HG03025 (cell line): ENCODE results near the gene ADGRF5.

Source experiments
- ATAC-seq: cut with Tn5 transposase; IDR thresholded peaks from one replicate; pipeline ENCODE4 v1.9.1; 2021; ENCODE audit warnings: mild to moderate bottlenecking, moderate library complexity; ENCODE audit not compliant: unreplicated experiment, low FRiP score

The ADGRF5 gene, protein sequence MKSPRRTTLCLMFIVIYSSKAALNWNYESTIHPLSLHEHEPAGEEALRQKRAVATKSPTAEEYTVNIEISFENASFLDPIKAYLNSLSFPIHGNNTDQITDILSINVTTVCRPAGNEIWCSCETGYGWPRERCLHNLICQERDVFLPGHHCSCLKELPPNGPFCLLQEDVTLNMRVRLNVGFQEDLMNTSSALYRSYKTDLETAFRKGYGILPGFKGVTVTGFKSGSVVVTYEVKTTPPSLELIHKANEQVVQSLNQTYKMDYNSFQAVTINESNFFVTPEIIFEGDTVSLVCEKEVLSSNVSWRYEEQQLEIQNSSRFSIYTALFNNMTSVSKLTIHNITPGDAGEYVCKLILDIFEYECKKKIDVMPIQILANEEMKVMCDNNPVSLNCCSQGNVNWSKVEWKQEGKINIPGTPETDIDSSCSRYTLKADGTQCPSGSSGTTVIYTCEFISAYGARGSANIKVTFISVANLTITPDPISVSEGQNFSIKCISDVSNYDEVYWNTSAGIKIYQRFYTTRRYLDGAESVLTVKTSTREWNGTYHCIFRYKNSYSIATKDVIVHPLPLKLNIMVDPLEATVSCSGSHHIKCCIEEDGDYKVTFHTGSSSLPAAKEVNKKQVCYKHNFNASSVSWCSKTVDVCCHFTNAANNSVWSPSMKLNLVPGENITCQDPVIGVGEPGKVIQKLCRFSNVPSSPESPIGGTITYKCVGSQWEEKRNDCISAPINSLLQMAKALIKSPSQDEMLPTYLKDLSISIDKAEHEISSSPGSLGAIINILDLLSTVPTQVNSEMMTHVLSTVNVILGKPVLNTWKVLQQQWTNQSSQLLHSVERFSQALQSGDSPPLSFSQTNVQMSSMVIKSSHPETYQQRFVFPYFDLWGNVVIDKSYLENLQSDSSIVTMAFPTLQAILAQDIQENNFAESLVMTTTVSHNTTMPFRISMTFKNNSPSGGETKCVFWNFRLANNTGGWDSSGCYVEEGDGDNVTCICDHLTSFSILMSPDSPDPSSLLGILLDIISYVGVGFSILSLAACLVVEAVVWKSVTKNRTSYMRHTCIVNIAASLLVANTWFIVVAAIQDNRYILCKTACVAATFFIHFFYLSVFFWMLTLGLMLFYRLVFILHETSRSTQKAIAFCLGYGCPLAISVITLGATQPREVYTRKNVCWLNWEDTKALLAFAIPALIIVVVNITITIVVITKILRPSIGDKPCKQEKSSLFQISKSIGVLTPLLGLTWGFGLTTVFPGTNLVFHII (N-terminal part only)

GRCh38 chr6:46921731-46922130 is at the start of gene ADGRF5:
TSS of gene ADGRF5 (minus strand) at chr6:46921938. CDS start at chr6:46906762, 15,176 bp downstream.
- no peak for ATAC-seq

- no peak for ATAC-seq
These were observed 47.5 kb upstream of the ADGRF5 start for GRCh38 chr6:46969206-46969605.

DNA sequence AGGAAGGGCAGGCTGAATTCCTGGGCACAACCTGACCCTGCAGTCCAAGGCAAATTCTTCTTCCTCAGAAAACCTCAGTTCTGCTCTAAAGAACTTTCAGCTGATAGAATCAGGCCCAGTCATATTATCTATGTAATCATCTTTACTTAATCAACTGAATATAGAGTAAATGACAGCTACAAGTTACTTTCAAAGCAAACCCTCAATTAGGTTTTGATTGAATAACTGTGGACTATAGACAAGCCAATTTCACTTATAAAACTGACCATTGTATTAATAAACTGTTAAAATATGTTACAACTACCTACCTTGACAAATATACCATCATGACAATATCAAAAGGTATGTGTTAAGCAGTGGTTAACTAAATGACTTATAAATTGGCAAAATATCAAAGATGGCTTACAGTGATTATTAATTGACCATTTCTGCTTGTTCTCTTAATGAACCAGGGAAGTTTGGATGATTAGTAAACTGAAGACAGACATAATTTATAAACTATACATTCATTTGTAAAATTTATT is 46.1 kb upstream of the ADGRF5 start:
- no peak for ATAC-seq

GRCh38 chr6:46964716-46965519 is 43.2 kb upstream of the ADGRF5 start:
- no peak for ATAC-seq

DNA sequence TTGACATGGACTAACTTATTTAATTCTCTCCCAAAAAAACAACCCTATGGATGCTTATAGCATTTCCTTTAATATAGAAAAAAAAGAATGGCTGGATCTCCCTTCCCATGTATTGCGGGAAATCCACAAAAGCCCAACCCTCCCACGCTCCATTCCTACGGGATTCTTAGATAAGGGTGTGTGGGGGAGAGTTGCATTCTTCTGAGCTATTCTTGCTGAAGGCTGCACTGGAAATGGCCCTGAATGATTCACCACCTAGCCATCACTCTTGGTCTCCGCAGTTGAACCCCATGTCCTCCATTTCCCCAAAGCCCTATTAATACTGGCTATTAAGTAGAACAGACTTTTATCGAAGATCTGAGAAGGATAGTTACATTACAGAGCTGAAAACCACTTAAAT is 41.9 kb upstream of the ADGRF5 start:
- ATAC-seq = no peak

DNA sequence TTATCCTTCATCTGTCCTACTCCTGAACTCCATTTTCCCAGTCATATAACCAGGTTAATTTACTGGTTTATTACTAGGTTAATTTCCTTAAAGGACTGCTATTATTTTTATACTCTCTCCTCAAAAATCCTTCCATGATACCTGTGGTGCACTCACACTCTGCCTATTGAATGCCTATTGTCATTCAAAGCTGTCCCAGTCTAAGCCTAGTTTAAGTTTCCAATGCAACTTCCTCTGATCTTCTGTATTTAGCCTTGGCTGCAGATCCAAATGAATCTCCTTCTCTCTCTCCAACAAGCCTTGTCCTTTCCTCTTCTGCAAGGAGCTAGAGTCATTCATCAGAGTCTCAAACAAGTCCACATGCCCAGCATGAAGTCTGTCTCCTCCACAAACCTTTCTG is 41.3 kb upstream of the ADGRF5 start:
- ATAC-seq = no peak

GRCh38 chr6:46961711-46962110 is 40.0 kb upstream of the ADGRF5 start:
- no peak for ATAC-seq

DNA sequence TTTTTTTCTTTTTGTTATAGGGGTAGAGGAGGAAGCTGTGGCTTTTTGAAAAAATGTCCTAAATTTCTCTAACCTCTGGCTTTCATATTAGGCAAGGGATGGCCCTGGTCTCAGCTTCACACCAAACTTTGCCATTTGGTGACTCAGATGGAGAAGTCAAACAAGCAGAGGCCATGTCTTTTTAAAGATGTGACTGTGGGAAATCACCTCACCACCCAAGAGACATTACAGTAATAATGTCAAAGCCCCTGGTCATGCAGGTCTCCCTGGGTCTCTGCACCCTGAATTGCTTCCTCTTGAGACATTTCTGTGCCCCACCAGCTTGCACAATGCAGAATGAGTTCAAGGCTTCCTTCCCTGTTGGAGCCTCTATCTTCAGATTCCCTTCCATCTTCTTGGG is 39.5 kb upstream of the ADGRF5 start:
- no peak for ATAC-seq

DNA sequence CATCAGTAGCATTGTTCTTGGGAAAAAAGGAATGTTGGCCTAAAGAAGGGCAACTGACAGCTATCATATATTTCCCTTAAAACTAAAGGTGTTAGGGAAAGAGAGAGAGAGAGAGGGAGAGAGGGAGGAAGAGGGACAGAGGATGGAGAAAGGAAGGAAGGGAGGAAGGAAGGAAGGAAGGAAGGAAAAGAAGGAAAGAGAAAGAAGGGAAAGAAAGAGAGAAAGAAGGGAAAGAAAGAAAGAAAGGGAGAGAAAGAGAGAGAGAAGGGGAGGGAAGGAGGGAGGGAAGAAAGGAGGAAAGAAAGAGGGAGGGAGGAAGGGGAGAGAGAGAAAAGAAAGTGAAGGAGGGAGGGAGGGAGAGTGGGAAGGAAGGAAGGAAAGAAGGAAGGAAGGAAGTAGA is 37.7 kb upstream of the ADGRF5 start:
- no peak for ATAC-seq

GRCh38 chr6:46956409-46956808 is 34.7 kb upstream of the ADGRF5 start:
- ATAC-seq = no peak

DNA sequence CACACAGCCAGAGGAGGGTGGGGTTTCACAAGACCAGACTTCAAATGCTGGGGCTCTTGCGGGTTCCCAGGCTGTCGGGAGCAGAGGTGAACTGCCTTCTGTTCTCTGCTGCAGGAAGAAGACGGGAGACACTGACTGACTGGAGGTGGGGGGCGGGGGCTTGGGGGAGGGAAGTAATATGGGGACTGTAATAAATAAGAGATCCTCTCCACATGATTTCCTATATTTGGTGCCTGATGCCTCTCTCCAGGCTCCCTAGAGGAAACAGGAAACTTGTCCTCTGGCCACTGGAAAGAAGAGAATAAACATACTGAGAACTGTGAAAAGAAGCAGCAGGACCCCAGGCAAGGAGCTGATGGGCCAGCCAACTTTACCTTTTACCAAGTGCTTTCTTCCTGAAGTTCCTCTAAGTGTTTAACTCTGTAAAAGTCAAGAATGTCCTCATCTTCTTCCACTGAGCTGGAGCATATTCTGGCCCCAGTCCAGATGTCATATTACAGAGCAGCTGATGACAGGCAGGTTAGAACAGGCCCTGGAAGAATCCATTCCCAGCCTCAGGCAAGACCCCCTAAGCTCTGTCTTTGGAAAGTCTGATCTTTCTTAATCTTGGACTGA is 33.2 kb upstream of the ADGRF5 start:
- no peak for ATAC-seq

- ATAC-seq = no peak
These were observed 32.2 kb upstream of the ADGRF5 start for GRCh38 chr6:46953921-46954320.

DNA sequence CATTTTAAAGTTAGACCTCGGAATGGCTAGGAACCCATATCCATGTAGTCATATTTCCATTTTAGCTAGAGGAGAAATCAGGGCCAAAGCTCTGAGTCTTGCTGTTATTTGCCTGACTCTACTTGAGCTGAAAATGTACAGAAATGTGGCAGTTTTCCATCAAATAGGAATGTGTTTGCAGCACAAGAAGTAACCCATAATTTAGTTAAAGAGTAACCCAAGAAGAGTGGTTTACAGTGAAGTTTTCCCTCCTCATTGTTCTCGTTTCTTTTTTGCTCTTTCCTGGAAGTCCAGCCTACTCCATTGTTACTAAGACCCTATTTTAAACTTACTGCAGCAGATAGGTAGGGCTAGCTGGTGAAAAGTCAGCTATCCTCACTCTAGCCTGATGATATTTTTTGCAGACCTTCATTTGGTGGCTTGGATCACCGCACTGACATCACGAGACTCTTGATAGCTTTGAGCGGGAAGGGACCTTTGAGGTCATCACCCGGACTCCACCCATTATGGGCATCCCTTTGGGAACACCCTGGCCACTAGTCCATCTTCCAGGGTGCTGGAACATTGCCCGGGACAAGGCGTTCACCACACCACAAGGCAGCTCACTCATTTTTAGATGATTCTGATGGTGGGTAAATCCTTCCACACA is 28.0 kb upstream of the ADGRF5 start:
- no peak for ATAC-seq

GRCh38 chr6:46948699-46949098 is 27.0 kb upstream of the ADGRF5 start:
- no peak for ATAC-seq

GRCh38 chr6:46947497-46947896 is 25.8 kb upstream of the ADGRF5 start:
- no peak for ATAC-seq

GRCh38 chr6:46940433-46941226 is 18.9 kb upstream of the ADGRF5 start:
- no peak for ATAC-seq

DNA sequence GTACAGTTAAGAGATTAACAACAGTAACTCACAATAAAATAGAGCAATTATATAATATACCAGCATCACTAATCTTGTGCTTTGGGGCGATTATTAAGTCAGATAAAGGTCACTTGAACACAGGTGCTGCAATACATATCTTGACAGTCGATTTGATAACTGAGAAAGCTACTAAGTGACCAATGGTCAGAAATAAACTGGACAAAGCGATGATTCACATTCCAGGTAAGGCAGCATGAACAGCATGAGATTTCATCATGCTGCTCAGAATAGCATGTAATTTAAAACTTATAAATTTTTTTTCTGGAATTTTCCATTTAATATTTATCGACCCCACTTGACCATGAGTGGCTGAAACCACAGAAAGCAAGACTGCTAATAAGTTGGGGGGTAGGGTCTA is 15.9 kb upstream of the ADGRF5 start:
- ATAC-seq = no peak

- ATAC-seq = no peak
These were observed 13.9 kb upstream of the ADGRF5 start for GRCh38 chr6:46935687-46936086.
